ENCODE results near the gene HADHA.

The HADHA gene

GRCh38 chr2:26241928-26242436 is 2.5 kb downstream of the HADHA start:
- TF ChIP-seq FOXA1 (IDR thresholded peaks at IDR 0.05): no peak
- TF ChIP-seq SP1 (IDR thresholded peaks at IDR 0.05): no peak
- no peak for TF ChIP-seq TARDBP (IDR thresholded peaks at IDR 0.05)
- TF ChIP-seq CTBP1 (IDR thresholded peaks at IDR 0.05; ENCODE audit: borderline replicate concordance): no peak
- TF ChIP-seq SUZ12 (IDR thresholded peaks at IDR 0.05): no peak
- no peak for TF ChIP-seq BHLHE40 (IDR thresholded peaks at IDR 0.05; ENCODE audit: borderline replicate concordance)
- no peak for TF ChIP-seq HDGF (IDR thresholded peaks at IDR 0.05; ENCODE audit: borderline replicate concordance)
- no peak for TF ChIP-seq ARNT (IDR thresholded peaks at IDR 0.05)
- TF ChIP-seq LEF1 (IDR thresholded peaks at IDR 0.05; ENCODE audit: borderline replicate concordance): no peak
- no peak for TF ChIP-seq FOXM1 (IDR thresholded peaks at IDR 0.05; ENCODE audit: borderline replicate concordance)
- TF ChIP-seq FOXK2 (IDR thresholded peaks at IDR 0.05): no peak
- no peak for TF ChIP-seq ELF4 (IDR thresholded peaks at IDR 0.05)
- no peak for TF ChIP-seq NFRKB (IDR thresholded peaks at IDR 0.05)
- no peak for TF ChIP-seq L3MBTL2 (conservative IDR thresholded peaks at IDR 0.05)
- no peak for TF ChIP-seq PKNOX1 (IDR thresholded peaks at IDR 0.05)
- POLR2A ChIA-PET: no interaction called here
- no peak for DNase-seq (ENCODE audit: extremely low spot score)
- CTCF ChIA-PET: no interaction called here

DNA sequence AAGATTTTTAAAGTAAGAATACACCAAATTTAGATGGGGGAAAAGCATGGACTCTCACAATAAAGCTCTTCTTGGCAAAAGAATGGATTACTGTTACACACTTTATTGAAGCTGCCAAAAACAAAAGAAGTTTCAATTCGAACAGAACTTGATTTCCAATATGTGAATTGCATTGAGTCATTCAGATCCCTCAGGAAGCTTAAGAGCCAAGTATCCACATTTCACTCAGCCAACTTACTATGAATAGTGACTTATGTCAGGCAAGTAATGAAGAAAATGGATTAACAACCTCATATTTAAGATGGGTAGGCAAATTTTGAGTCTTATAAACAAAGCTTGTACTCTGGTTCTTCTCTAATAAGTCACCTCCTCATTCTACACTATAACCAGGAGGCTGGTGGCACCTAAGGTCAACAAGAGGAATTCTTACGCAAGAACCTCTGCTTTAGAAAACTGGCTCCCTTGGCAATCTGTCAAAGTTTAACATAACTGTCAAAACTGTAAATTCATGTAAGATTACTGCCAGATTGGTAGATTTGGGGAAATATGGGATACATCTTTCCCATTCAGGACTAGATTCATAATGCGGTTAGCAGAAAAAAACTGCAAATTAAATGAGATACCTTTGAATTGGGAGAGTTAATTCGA is 6.0 kb downstream of the HADHA start:
- CTCF ChIA-PET: no interaction called here
- POLR2A ChIA-PET: no interaction called here
- DNase-seq (ENCODE audit: extremely low spot score): no peak
- TF ChIP-seq BHLHE40 (IDR thresholded peaks at IDR 0.05; ENCODE audit: borderline replicate concordance) (no peak), SUZ12 (IDR thresholded peaks at IDR 0.05) (no peak), TARDBP (IDR thresholded peaks at IDR 0.05) (no peak), SP1 (IDR thresholded peaks at IDR 0.05) (no peak), FOXM1 (IDR thresholded peaks at IDR 0.05; ENCODE audit: borderline replicate concordance) (no peak), L3MBTL2 (conservative IDR thresholded peaks at IDR 0.05) (no peak), LEF1 (IDR thresholded peaks at IDR 0.05; ENCODE audit: borderline replicate concordance) (no peak), ELF4 (IDR thresholded peaks at IDR 0.05) (no peak), PKNOX1 (IDR thresholded peaks at IDR 0.05) (no peak), FOXK2 (IDR thresholded peaks at IDR 0.05) (no peak), ZNF384 (IDR thresholded peaks at IDR 0.05) (no peak), CTBP1 (IDR thresholded peaks at IDR 0.05; ENCODE audit: borderline replicate concordance) (no peak), HDGF (IDR thresholded peaks at IDR 0.05; ENCODE audit: borderline replicate concordance) (no peak), FOXA1 (IDR thresholded peaks at IDR 0.05) (no peak), NFRKB (IDR thresholded peaks at IDR 0.05) (no peak), ARNT (IDR thresholded peaks at IDR 0.05) (no peak)

GRCh38 chr2:26237868-26238267 is 6.6 kb downstream of the HADHA start:
- ChIA-PET POLR2A (no interaction called here), CTCF (no interaction called here)
- no peak for TF ChIP-seq ELF4 (IDR thresholded peaks at IDR 0.05)
- no peak for DNase-seq (ENCODE audit: extremely low spot score)

- no peak for TF ChIP-seq SUZ12 (IDR thresholded peaks at IDR 0.05)
- no peak for TF ChIP-seq TARDBP (IDR thresholded peaks at IDR 0.05)
- TF ChIP-seq ELF4 (IDR thresholded peaks at IDR 0.05): no peak
- no peak for TF ChIP-seq CTBP1 (IDR thresholded peaks at IDR 0.05; ENCODE audit: borderline replicate concordance)
- TF ChIP-seq FOXA1 (IDR thresholded peaks at IDR 0.05): no peak
- no peak for TF ChIP-seq L3MBTL2 (conservative IDR thresholded peaks at IDR 0.05)
- no peak for TF ChIP-seq ZNF384 (IDR thresholded peaks at IDR 0.05)
- no peak for TF ChIP-seq FOXM1 (IDR thresholded peaks at IDR 0.05; ENCODE audit: borderline replicate concordance)
- CTCF ChIA-PET: interaction anchor here (0.6 kb wide), 1 partner anchor 162 kb away, joined by 4 read pairs; no protein-coding TSS in a partner anchor
- DNase-seq (ENCODE audit: extremely low spot score): no peak
- POLR2A ChIA-PET: interaction anchor here (1.1 kb wide), 1 partner anchor 10 kb away, joined by 3 read pairs; the partner anchor contains the start of genes HADHA and HADHB
Measured at GRCh38 chr2:26235089-26235488, 9.3 kb downstream of the HADHA start.

DNA sequence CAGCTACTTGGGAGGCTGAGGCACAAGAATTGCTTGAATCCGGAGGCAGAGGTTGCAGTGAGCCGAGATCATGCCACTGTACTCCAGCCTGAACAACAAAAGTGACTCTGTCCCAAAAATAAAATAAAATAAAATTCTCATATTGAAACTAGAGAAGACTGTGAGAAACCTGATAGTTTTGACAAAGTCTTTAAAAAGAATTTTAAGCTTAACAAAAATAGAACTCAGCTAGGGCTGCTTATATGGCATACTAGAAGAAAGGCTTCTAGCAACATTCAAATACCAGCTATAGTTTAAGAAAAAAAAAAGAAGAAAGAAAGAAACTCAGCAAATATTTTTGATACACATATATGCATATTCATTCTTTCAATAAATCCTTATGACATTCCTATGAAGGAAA is 13.6 kb downstream of the HADHA start:
- CTCF ChIA-PET: no interaction called here
- POLR2A ChIA-PET: no interaction called here
- TF ChIP-seq SUZ12 (IDR thresholded peaks at IDR 0.05): no peak
- DNase-seq (ENCODE audit: extremely low spot score): no peak

DNA sequence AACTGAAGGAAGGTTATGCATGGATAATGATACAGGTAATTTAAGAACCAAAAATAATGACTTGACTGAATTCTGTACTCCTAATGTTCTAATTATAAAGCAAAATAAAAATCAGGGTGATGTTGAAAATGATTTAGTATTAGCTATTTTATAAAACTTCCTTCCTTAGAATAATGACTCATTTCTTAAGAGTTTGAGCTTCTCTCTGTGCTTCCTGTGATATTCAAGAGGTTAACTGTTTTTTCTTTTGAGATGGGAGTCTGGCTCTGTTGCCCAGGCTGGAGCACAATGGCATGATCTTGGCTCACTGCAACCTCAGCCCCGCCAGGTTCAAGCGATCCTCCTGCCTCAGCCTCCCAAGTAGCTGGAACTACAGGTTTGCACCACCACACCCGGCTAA is 14.8 kb downstream of the HADHA start:
- POLR2A ChIA-PET: no interaction called here
- no peak for DNase-seq (ENCODE audit: extremely low spot score)
- TF ChIP-seq TARDBP (IDR thresholded peaks at IDR 0.05): no peak
- no peak for TF ChIP-seq NFRKB (IDR thresholded peaks at IDR 0.05)
- TF ChIP-seq SP1 (IDR thresholded peaks at IDR 0.05): no peak
- no peak for TF ChIP-seq FOXK2 (IDR thresholded peaks at IDR 0.05)
- TF ChIP-seq LEF1 (IDR thresholded peaks at IDR 0.05; ENCODE audit: borderline replicate concordance): no peak
- no peak for TF ChIP-seq HDGF (IDR thresholded peaks at IDR 0.05; ENCODE audit: borderline replicate concordance)
- no peak for TF ChIP-seq ZNF384 (IDR thresholded peaks at IDR 0.05)
- no peak for TF ChIP-seq CTBP1 (IDR thresholded peaks at IDR 0.05; ENCODE audit: borderline replicate concordance)
- TF ChIP-seq ARNT (IDR thresholded peaks at IDR 0.05): no peak
- no peak for TF ChIP-seq FOXM1 (IDR thresholded peaks at IDR 0.05; ENCODE audit: borderline replicate concordance)
- no peak for TF ChIP-seq PKNOX1 (IDR thresholded peaks at IDR 0.05)
- CTCF ChIA-PET: no interaction called here

- CTCF ChIA-PET: no interaction called here
Measured at GRCh38 chr2:26224095-26224494, 20.3 kb downstream of the HADHA start.

More at GRCh38 chr2:26224095-26224494, 20.3 kb downstream of the HADHA start:
- POLR2A ChIA-PET: no interaction called here
- TF ChIP-seq FOXK2 (IDR thresholded peaks at IDR 0.05) (no peak), HDGF (IDR thresholded peaks at IDR 0.05; ENCODE audit: borderline replicate concordance) (no peak), L3MBTL2 (conservative IDR thresholded peaks at IDR 0.05) (no peak), LEF1 (IDR thresholded peaks at IDR 0.05; ENCODE audit: borderline replicate concordance) (no peak), TARDBP (IDR thresholded peaks at IDR 0.05) (no peak), FOXM1 (IDR thresholded peaks at IDR 0.05; ENCODE audit: borderline replicate concordance) (no peak), PKNOX1 (IDR thresholded peaks at IDR 0.05) (no peak)
- DNase-seq (ENCODE audit: extremely low spot score): no peak

Measured in HEK293T (cell line).